ENCODE data around the gene SULT1C2.
"Not testable (repeated sequence)": the region's sequence is repeated elsewhere in the genome, so short reads cannot be mapped to it uniquely, and the experiment has no call there.

Gene SULT1C2

DNA sequence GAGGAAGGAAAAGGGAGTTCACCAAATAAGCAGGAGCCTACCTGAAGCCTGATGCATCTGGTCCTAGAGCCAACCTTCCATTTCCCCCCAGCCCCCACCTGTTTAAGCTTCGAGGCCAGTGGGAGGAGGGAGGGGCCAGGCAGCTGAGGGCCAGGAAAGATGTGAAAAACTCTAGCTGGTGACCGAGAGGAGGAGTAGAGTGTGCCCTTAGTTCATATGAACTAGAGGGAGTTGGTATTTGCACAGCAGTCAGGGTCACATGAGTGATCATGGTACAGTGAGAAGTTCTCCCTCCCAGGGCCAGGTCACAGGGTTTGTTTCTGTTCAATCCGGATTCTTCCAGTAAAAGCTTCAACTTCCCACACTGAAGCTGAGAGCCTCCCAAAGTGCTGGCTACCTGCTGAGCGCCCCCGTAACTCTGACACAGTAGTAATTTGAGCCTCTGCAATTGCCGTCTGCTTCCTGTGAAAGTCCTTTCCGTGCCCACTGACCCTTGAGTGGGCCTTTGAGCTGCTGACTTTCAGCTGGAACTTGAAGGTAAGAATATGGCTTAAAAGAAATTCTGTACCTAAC lies at the start of gene SULT1C2:
TSS of gene SULT1C2 (plus strand) at position 362 of the 573 bp plus-strand sequence. CDS start 4,773 bp downstream, outside the sequence.
- FAIRE-seq: no peak

DNA sequence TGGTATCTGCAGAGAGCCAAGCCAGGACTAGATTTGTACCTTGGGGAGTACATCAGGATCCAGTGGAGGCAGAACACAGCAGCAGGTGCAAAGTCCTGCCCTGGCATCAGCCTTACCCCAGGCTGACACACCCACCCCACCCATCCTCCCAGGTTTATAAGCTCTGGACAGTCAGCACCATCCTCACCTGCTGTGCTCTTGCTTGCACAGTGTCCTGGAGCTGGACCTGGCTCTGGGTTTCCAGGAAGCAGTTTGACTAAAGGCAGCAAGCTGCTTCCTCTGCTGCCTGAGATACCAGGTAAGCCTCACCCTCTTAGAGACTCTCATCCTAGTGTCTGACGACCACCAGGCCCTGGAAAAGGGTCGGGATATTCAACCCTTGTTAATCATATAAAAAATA lies 48.9 kb upstream of the SULT1C2 start, which contains the start of gene SULT1C3:
TSS of gene SULT1C3 (plus strand) at position 183 of the 400 bp plus-strand sequence. CDS start 7,227 bp downstream, outside the sequence.
- FAIRE-seq: no peak
- no peak for DNase-seq (ENCODE audit: low spot score)

More for the DNA sequence above, at the start of gene SULT1C2:
- no peak for DNase-seq (ENCODE audit: low spot score)

DNA sequence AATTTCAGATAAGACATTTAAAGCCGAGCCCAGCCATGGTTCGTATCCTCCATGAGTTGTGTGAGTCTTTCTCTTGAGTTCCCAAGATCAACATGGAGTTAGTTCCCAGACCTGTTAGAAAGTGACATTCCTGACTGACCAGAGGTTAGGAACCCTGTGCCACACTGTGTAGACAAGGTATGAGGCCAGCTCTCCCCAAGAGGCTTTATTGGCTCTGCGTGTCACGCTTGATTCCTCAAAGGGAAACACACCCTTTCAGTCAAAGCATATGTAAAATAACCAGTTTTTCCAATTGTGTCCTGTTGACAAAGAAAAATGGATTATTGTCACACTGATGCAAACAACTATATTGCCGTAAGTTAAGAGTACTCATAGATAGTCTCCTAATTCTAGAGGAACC lies 47.7 kb upstream of the SULT1C2 start:
- FAIRE-seq (no peak), DNase-seq (ENCODE audit: low spot score) (no peak)

DNA sequence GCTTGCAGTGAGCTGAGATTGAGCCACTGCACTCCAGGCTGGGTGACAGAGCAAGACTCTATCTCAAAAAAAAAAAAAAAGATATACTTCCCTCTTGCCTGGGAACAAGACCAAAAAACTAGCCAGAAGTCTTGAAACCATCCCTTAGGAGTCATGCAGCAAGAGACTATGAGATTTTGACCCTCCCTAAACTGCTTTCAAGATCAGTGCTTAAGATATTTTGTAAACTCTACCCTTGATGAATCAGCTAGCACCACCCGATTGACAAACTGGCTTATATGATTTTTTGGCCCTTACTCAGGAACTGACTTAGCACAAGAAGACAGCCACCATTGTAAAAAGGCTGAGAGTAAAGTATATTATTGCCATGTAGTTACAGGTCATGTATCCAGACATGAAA lies 45.1 kb upstream of the SULT1C2 start:
- DNase-seq (ENCODE audit: low spot score) (no peak), FAIRE-seq (no peak)

GRCh38 chr2:108244667-108245414 lies 43.9 kb upstream of the SULT1C2 start:
- FAIRE-seq: no peak

DNA sequence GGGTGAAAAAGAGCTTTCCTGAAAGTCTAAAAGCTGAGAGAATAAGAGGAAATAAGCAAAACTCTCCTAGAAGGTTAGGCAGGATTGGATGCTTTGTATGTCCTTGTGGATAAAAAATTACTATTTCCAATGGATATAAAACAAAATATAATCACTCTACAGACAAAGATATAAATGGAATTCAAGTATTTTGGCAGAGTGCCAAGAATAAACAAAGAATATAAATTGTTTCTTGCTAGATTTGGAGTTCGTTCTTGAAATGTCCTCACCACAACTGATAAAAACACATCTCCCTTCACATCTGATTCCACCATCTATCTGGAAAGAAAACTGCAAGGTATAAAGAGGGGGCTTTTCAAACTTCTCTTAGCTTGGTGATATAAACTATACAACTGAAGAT lies 35.6 kb upstream of the SULT1C2 start:
- FAIRE-seq (no peak), DNase-seq (ENCODE audit: low spot score) (no peak)

More at GRCh38 chr2:108244667-108245414, 43.9 kb upstream of the SULT1C2 start:
- no peak for DNase-seq (ENCODE audit: low spot score)

DNA sequence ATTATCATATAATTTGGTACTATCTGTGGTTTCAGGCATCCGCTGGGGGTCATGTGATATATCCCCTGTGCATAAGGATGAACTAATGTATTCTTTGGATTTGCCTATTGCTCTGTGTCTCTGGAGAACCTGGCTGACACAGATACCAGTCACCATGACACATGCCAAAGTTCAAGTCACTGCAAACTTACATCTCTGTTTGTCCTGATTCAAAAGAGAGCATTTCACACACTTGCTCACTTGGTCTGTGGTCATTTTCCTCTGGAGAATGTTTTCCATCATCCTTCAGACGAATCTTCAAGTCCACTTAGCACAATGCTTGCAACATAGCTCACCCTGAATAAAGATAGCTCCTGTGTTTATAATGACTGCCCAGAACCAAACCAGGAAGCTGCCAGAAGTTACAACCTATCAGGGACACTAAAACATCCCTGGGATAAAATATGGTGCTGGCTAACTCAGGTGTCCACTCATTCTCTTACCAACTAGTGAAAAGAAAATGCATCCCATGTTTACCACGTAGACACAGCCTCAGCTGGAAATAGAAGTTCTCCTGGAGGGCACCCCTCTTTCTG lies 30.9 kb upstream of the SULT1C2 start:
- peak; percentile 62 for FAIRE-seq

GRCh38 chr2:108260773-108261172 lies 27.9 kb upstream of the SULT1C2 start:
- no peak for DNase-seq (ENCODE audit: low spot score)

More for the DNA sequence above, 30.9 kb upstream of the SULT1C2 start:
- DNase-seq (ENCODE audit: low spot score): no peak

DNA sequence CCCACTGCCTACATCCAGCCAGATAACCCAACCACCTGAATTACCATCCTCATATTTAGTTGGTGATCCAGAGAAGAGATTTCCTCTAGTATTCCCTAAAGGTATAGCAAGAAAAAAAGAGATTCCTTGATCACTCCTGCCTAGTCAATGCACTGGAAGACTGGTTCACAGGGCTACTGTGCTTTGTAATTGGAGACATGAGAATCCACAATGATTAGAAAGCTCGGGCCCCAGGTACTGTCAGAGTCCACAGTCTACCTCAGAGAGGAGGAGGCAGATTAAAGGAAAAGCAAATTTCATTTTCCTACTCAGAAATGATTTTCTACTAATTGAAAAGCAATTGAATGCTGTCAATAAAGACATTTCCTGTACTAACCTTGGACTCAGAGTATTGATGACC lies 26.7 kb upstream of the SULT1C2 start:
- FAIRE-seq (no peak), DNase-seq (ENCODE audit: low spot score) (no peak)

More at GRCh38 chr2:108260773-108261172, 27.9 kb upstream of the SULT1C2 start:
- FAIRE-seq: no peak

DNA sequence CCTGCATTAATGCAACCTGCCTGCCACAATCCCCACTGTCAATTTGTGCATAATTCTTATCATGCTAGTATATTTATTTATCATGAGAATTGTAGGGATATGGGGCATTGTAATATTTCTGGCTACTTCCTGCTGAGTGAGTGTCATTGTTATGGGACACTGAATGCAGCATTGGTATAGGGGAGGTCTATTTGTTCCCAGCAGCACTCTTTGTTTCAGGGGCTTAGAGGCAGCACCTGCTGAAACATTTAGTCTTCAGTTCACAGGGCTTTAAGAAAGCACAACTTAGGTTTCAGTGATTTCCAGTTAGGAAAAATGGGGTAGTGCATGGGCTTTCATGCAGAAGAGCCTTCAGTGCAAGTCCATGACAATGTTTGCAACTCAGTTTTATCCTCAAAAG lies 25.3 kb upstream of the SULT1C2 start:
- DNase-seq (ENCODE audit: low spot score) (no peak), FAIRE-seq (no peak)

GRCh38 chr2:108266218-108266617 lies 22.5 kb upstream of the SULT1C2 start:
- no peak for DNase-seq (ENCODE audit: low spot score)
- FAIRE-seq: no peak

GRCh38 chr2:108267101-108267500 lies 21.6 kb upstream of the SULT1C2 start:
- DNase-seq (ENCODE audit: low spot score) (peak; percentile 25), FAIRE-seq (no peak)

- FAIRE-seq: no peak
- peak; percentile 44 for DNase-seq (ENCODE audit: low spot score)
Observed at GRCh38 chr2:108268001-108268400, 20.7 kb upstream of the SULT1C2 start.

DNA sequence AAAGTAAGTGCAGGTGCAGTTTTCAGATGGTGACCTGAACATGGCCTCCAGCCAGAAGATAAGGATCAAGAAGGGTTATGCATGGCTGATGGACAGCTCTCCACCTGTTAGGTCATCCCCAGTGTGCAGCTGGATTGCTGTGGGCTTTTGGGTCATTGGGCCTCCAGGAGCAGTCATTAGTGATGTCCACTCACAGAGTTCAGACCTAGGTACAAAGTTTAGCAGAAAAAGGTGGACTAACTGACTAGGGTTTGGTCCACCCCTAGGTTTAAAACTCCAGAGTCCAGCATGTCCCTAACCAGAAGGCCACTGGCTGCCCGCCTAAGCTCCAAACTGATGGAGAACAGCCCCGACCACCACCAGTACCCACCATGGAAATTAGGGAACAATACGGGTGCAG lies 18.3 kb upstream of the SULT1C2 start:
- no peak for DNase-seq (ENCODE audit: low spot score)
- no peak for FAIRE-seq

DNA sequence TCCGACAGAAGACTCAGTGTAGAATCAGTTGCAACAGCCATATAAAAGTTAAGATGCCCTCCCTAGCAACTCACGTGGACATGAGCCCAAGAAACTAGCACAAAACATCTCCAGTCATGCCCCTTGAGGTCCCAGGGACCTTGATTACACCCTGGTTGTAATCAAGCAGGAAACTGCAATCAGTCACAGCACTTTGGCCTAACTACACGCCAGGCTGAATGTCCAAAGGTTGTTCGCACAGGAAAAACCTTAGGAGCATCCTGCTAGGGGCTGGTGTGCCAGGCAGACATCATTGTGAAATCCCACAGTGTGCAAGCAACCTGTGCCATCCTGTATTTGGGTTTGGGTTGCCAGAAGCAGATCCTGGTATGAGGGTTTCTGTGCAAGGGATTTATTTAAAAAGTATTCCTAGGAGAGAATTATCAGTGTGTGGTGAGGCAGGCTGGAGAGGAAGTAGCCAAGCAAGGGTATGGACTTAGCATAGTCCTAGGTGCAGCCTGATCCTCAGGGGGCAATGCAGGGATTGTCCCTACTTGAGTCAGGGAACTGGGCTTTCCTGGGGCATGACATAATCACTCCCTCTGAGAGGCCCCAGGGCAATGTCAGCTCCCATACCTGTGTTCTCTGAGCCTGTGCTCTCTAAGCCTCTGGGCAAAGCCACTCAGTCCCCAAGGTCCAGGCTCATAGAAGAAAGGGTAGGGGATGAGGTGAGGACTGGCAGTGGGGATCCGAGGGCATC lies 17.8 kb upstream of the SULT1C2 start:
- DNase-seq (ENCODE audit: low spot score) (no peak), FAIRE-seq (no peak)

GRCh38 chr2:108271691-108272253 lies 16.9 kb upstream of the SULT1C2 start:
- DNase-seq (ENCODE audit: low spot score) (peak; percentile 76), FAIRE-seq (no peak)

- FAIRE-seq: no peak
- no peak for DNase-seq (ENCODE audit: low spot score)
Observed at GRCh38 chr2:108278631-108279030, 10.1 kb upstream of the SULT1C2 start.

- DNase-seq (ENCODE audit: low spot score): no peak
- no peak for FAIRE-seq
Observed at GRCh38 chr2:108279468-108279867, 9.2 kb upstream of the SULT1C2 start.

GRCh38 chr2:108280466-108280865 lies 8.2 kb upstream of the SULT1C2 start:
- FAIRE-seq (no peak), DNase-seq (ENCODE audit: low spot score) (no peak)

DNA sequence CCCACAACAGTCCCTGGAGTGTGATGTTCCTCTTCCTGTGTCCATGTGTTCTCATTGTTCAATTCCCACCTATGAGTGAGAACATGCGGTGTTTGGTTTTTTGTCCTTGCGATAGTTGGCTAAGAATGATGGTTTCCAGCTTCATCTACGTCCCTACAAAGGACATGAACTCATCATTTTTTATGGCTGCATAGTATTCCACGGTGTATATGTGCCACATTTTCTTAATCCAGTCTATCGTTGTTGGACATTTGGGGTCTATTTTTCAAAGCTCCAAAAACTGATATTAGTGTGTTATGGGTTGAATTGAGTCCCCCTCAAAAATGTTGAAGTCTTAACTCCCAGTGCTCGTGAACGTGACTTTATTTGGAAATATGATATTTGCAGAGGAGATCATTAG lies 4.1 kb upstream of the SULT1C2 start:
- FAIRE-seq; DNase-seq (ENCODE audit: low spot score): not testable (repeated sequence)

DNA sequence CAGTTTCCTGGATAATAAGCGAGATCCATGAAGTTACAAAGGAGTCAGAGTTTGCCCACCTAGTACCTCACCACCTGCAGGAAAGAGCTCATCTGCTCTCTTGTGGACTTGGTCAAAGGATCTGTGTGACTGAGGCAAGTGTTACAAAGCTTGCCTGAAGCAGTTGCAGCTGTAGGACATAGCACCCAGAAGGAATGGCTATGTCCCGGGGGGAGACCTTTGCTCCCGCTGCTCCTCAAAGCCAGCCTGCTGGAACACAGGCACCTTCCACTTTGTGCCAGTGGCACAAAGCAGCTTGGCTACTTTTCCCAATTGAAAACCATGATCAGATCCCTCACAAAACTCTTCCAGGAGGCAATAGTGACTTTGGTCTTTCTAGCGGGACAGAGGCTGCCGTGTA lies 3.1 kb upstream of the SULT1C2 start:
- no peak for FAIRE-seq
- no peak for DNase-seq (ENCODE audit: low spot score)

All from urothelium cell line (cell line).